ENCODE measurements around the gene ANAPC4.

- no peak for TF ChIP-seq POLR2AphosphoS5 (IDR thresholded peaks at IDR 0.05; ENCODE audit: low read depth, low read length)
- TF ChIP-seq REST (IDR thresholded peaks at IDR 0.05; ENCODE audit: insufficient read depth in 1 of 2, low read depth in 2 of 2, low read length in 2 of 2) = no peak
- no peak for TF ChIP-seq SIN3A (IDR thresholded peaks at IDR 0.05; ENCODE audit: borderline replicate concordance, insufficient read depth, low read length)
Observed at GRCh38 chr4:25343671-25344070, 33.4 kb upstream of the ANAPC4 start.
